ENCODE measurements around the gene REG3G.

The REG3G gene

DNA sequence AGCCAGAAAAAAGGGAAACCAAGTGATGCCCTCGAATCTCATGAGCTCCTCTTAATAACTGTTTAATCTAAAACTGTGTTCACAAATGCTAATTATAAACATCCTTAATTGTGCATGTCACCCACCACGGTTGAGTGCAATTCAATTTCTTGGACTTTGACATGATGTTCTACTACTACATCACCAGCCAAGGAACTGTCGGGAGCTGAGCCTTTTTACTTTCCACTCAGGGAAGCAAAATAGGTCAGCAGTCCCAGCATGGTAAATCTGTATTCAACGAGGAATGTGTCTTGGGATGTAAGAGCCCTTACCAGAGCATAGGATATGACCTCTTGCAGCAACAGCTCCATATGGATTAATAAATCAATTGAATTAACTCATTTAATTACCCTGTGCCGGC, 20.8 kb upstream of the REG3G start:
- Histone ChIP-seq H3K79me2 (ENCODE audit: control insufficient read depth, low read length) (no peaks in the 10 kb centered on the region), H3K9me2 (replicated peaks; ENCODE audit: control insufficient read depth, low read length) (no peaks in the 10 kb centered on the region), H3K4me2 (ENCODE audit: low read length) (no peak overlapping the region), H3K4me1 (ENCODE audit: control insufficient read depth, low read length) (no peaks in the 10 kb centered on the region), H3K27ac (ENCODE audit: low read depth, low read length) (no peak overlapping the region), H3F3A (ENCODE audit: control insufficient read depth, insufficient read depth) (no peaks in the 10 kb centered on the region), H3K4me3 (ENCODE audit: low read length) (no peak overlapping the region), H4K20me1 (ENCODE audit: control insufficient read depth, insufficient read depth, low read depth, low read length) (no peaks in the 10 kb centered on the region), H3K9me3 (ENCODE audit: control insufficient read depth, insufficient read depth, low read length) (no peaks in the 10 kb centered on the region), H3K27me3 (ENCODE audit: control insufficient read depth, low read length) (no peaks in the 10 kb centered on the region), H3K36me3 (ENCODE audit: control insufficient read depth, low read length) (no peaks in the 10 kb centered on the region)
- TF ChIP-seq, protein P1, sequence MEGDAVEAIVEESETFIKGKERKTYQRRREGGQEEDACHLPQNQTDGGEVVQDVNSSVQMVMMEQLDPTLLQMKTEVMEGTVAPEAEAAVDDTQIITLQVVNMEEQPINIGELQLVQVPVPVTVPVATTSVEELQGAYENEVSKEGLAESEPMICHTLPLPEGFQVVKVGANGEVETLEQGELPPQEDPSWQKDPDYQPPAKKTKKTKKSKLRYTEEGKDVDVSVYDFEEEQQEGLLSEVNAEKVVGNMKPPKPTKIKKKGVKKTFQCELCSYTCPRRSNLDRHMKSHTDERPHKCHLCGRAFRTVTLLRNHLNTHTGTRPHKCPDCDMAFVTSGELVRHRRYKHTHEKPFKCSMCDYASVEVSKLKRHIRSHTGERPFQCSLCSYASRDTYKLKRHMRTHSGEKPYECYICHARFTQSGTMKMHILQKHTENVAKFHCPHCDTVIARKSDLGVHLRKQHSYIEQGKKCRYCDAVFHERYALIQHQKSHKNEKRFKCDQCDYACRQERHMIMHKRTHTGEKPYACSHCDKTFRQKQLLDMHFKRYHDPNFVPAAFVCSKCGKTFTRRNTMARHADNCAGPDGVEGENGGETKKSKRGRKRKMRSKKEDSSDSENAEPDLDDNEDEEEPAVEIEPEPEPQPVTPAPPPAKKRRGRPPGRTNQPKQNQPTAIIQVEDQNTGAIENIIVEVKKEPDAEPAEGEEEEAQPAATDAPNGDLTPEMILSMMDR (IDR thresholded peaks at IDR 0.05; ENCODE audit: low read depth, low read length, poor library complexity, severe bottlenecking) = no peak
- no peak for TF ChIP-seq EZH2phosphoT487 (IDR thresholded peaks at IDR 0.05; ENCODE audit: borderline replicate concordance, low read length)

DNA sequence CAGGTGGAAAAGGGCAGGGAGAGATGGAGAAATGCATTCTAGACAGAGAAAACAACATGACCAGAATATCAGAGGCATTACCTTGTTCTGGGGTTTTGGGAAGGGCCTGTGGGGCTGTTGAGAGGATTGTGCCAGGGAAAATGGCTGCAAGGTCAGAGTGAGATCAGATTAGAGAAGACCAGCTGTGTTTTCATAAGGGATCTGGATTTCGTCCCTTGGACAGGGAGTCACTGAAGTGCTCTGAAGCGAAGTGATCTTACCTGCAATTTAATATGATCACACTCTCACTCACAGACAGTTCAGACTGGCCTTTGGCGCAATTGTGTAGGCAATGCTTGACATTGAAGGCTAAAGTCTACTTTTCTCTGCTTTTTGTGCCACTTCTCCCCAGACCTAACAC, 20.3 kb upstream of the REG3G start:
- Histone ChIP-seq H3K27me3 (ENCODE audit: control insufficient read depth, low read length) (no peaks in the 10 kb centered on the region), H4K20me1 (ENCODE audit: control insufficient read depth, insufficient read depth, low read depth, low read length) (no peaks in the 10 kb centered on the region), H3K4me2 (ENCODE audit: low read length) (no peak overlapping the region), H3K9me2 (replicated peaks; ENCODE audit: control insufficient read depth, low read length) (no peaks in the 10 kb centered on the region), H3K9me3 (ENCODE audit: control insufficient read depth, insufficient read depth, low read length) (no peaks in the 10 kb centered on the region), H3K4me3 (ENCODE audit: low read length) (no peak overlapping the region), H3K36me3 (ENCODE audit: control insufficient read depth, low read length) (no peaks in the 10 kb centered on the region), H3K27ac (ENCODE audit: low read depth, low read length) (no peak overlapping the region), H3F3A (ENCODE audit: control insufficient read depth, insufficient read depth) (no peaks in the 10 kb centered on the region), H3K79me2 (ENCODE audit: control insufficient read depth, low read length) (no peaks in the 10 kb centered on the region), H3K4me1 (ENCODE audit: control insufficient read depth, low read length) (no peaks in the 10 kb centered on the region)
- no peak for TF ChIP-seq EZH2phosphoT487 (IDR thresholded peaks at IDR 0.05; ENCODE audit: borderline replicate concordance, low read length)
- TF ChIP-seq, protein P1 (IDR thresholded peaks at IDR 0.05; ENCODE audit: low read depth, low read length, poor library complexity, severe bottlenecking) = no peak

DNA sequence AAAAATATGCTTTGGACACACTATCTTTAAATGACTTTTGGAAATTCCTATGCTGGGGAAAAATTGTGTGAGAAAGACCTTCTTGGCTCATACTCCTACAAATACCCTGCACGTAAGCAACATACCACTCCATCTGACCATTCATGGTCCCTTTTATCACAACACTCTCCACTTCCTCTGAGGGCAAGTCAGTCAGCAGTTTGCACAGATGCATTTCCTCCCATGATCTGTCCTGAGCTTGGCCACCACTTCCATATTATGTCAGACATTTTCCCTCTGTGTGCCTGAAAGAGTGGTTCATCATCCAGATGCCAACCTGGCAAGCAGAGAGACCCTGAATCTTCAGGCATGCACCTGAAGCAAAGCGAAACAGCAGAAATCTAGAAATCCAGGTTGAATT, 16.1 kb upstream of the REG3G start:
- Histone ChIP-seq H3K79me2 (ENCODE audit: control insufficient read depth, low read length) (no peaks in the 10 kb centered on the region), H3K9me2 (replicated peaks; ENCODE audit: control insufficient read depth, low read length) (no peaks in the 10 kb centered on the region), H3K27ac (ENCODE audit: low read depth, low read length) (no peak overlapping the region), H3K27me3 (ENCODE audit: control insufficient read depth, low read length) (no peaks in the 10 kb centered on the region), H3K36me3 (ENCODE audit: control insufficient read depth, low read length) (no peaks in the 10 kb centered on the region), H3F3A (ENCODE audit: control insufficient read depth, insufficient read depth) (no peaks in the 10 kb centered on the region), H3K9me3 (ENCODE audit: control insufficient read depth, insufficient read depth, low read length) (no peaks in the 10 kb centered on the region), H3K4me2 (ENCODE audit: low read length) (no peak overlapping the region), H3K4me1 (ENCODE audit: control insufficient read depth, low read length) (peaks cover 5% of the 10 kb centered on the region), H3K4me3 (ENCODE audit: low read length) (no peak overlapping the region), H4K20me1 (ENCODE audit: control insufficient read depth, insufficient read depth, low read depth, low read length) (no peaks in the 10 kb centered on the region)
- TF ChIP-seq, protein P1 (IDR thresholded peaks at IDR 0.05; ENCODE audit: low read depth, low read length, poor library complexity, severe bottlenecking) = no peak
- TF ChIP-seq EZH2phosphoT487 (IDR thresholded peaks at IDR 0.05; ENCODE audit: borderline replicate concordance, low read length) = no peak

DNA sequence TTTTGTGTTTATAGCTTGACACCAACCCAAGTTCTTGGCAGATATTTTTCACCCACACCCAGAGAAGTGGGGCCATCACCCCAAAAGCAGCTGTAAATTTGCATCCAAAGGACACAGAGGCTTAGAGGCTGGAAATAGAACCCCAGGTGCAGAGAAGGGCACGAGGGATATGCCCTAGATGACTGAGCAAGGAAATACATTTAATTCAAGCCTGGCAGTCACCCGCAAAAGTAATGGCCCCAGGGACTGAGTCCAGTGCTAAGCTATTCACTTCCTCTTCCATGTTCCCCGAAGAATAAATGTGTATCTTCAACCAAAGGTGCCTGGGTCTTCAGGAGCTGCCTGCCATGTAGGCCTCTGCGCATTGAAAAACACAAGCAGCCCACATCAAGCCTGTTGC, 14.0 kb upstream of the REG3G start:
- H3K4me1 ChIP-seq (ENCODE audit: control insufficient read depth, low read length) = peaks cover 5% of the 10 kb centered on the region
- H3K79me2 ChIP-seq (ENCODE audit: control insufficient read depth, low read length) = no peaks in the 10 kb centered on the region
- H3K27ac ChIP-seq (ENCODE audit: low read depth, low read length) = no peak overlapping the region
- no peaks in the 10 kb centered on the region for H3K9me3 ChIP-seq (ENCODE audit: control insufficient read depth, insufficient read depth, low read length)
- no peaks in the 10 kb centered on the region for H3K27me3 ChIP-seq (ENCODE audit: control insufficient read depth, low read length)
- no peaks in the 10 kb centered on the region for H3K9me2 ChIP-seq (replicated peaks; ENCODE audit: control insufficient read depth, low read length)
- H3F3A ChIP-seq (ENCODE audit: control insufficient read depth, insufficient read depth) = no peaks in the 10 kb centered on the region
- TF ChIP-seq EZH2phosphoT487 (IDR thresholded peaks at IDR 0.05; ENCODE audit: borderline replicate concordance, low read length) = no peak
- TF ChIP-seq, protein P1 (IDR thresholded peaks at IDR 0.05; ENCODE audit: low read depth, low read length, poor library complexity, severe bottlenecking) = no peak
- H4K20me1 ChIP-seq (ENCODE audit: control insufficient read depth, insufficient read depth, low read depth, low read length) = no peaks in the 10 kb centered on the region
- no peak overlapping the region for H3K4me3 ChIP-seq (ENCODE audit: low read length)
- H3K4me2 ChIP-seq (ENCODE audit: low read length) = no peak overlapping the region
- H3K36me3 ChIP-seq (ENCODE audit: control insufficient read depth, low read length) = no peaks in the 10 kb centered on the region
